Measurements from ENCODE around the gene CCL26. TPM values are rescaled to one million over a fixed set of nuclear protein-coding genes. Genes with fewer than 3 reads are reported as not detected.
A peak's percentile ranks its signal among the peaks of the same experiment; 100 is the strongest.

Gene CCL26
- not detected for total RNA-seq
- under 1 TPM; 0.09 to 0.33 TPM for polyA plus RNA-seq

- Histone ChIP-seq H3K4me1 (ENCODE audit: control insufficient read depth in 4 of 4, insufficient read depth in 4 of 4, low read length in 3 of 4) (peaks cover 0 to 2% (median 0%) of the 10 kb centered on the region in 4 donors), H3K36me3 (ENCODE audit: control insufficient read depth in 4 of 4, insufficient read depth in 3 of 4, low read depth in 1 of 4, low read length in 3 of 4) (no peaks in the 10 kb centered on the region), H3K27me3 (ENCODE audit: control insufficient read depth in 4 of 4, insufficient read depth in 4 of 4, low read length in 3 of 4) (no peaks in the 10 kb centered on the region), H3K27ac (ENCODE audit: low read depth in 1 of 2, low read length in 2 of 2) (no peak within 1 kb of the TSS), H3K9me3 (ENCODE audit: control insufficient read depth in 4 of 4, low read length in 3 of 4) (no peaks in the 10 kb centered on the region), H3K9ac (ENCODE audit: low read depth in 1 of 2, low read length in 2 of 2) (no peak within 1 kb of the TSS), H3K4me3 (ENCODE audit: low read depth in 1 of 3, low read length in 3 of 3) (no peak within 1 kb of the TSS)
- WGBS: 75% methylated on average over 9 of the region's 9 CpGs
- DNase-seq (ENCODE audit: low spot score): no peak
- TF ChIP-seq JUND (IDR thresholded peaks at IDR 0.05): no peak
- no peak for TF ChIP-seq YY1 (IDR thresholded peaks at IDR 0.05)
- no peak for TF ChIP-seq EGR1 (IDR thresholded peaks at IDR 0.05; ENCODE audit: low read depth in 2 of 2)
- TF ChIP-seq NR2F2 (IDR thresholded peaks at IDR 0.05): peak; percentile 22
- no peak for TF ChIP-seq HNF4G (IDR thresholded peaks at IDR 0.05)
Measured at GRCh38 chr7:75772081-75773077, at the start of gene CCL26. Gene CCL26 (minus strand): TSS chr7:75772211. CDS start chr7:75772176, 35 bp downstream.

GRCh38 chr7:75820688-75821087 is 48.7 kb upstream of the CCL26 start:
- H3K9me3 ChIP-seq (ENCODE audit: control insufficient read depth in 4 of 4, low read length in 3 of 4): no peaks in the 10 kb centered on the region
- WGBS: 90% methylated on average over 1 of the region's 1 CpG
- H3K4me3 ChIP-seq (ENCODE audit: low read depth in 1 of 3, low read length in 3 of 3): no peak overlapping the region
- H3K27me3 ChIP-seq (ENCODE audit: control insufficient read depth in 4 of 4, insufficient read depth in 4 of 4, low read length in 3 of 4): no peaks in the 10 kb centered on the region
- H3K9ac ChIP-seq (ENCODE audit: low read depth in 1 of 2, low read length in 2 of 2): no peak overlapping the region
- TF ChIP-seq ZBTB33 (IDR thresholded peaks at IDR 0.05) (no peak), REST (IDR thresholded peaks at IDR 0.05) (no peak), RXRA (IDR thresholded peaks at IDR 0.05) (no peak), TAF1 (conservative IDR thresholded peaks at IDR 0.05) (no peak), ATF3 (IDR thresholded peaks at IDR 0.05) (no peak), FOXA1 (IDR thresholded peaks at IDR 0.05) (no peak), JUND (IDR thresholded peaks at IDR 0.05) (no peak), SP1 (IDR thresholded peaks at IDR 0.05) (no peak), HNF4A (conservative IDR thresholded peaks at IDR 0.05) (no peak), NR2F2 (IDR thresholded peaks at IDR 0.05) (no peak), FOXA2 (IDR thresholded peaks at IDR 0.05) (no peak), YY1 (IDR thresholded peaks at IDR 0.05) (no peak), CTCF (IDR thresholded peaks at IDR 0.05; ENCODE audit: low read depth, low read length, missing input control) (no peak), GABPA (IDR thresholded peaks at IDR 0.05 in 1 of 2, conservative IDR thresholded peaks at IDR 0.05 in 1 of 2) (no peak), EGR1 (IDR thresholded peaks at IDR 0.05; ENCODE audit: low read depth in 2 of 2) (no peak), MAX (IDR thresholded peaks at IDR 0.05) (no peak), HNF4G (IDR thresholded peaks at IDR 0.05) (no peak), RAD21 (IDR thresholded peaks at IDR 0.05) (no peak)
- no peak overlapping the region for H3K27ac ChIP-seq (ENCODE audit: low read depth in 1 of 2, low read length in 2 of 2)
- no peak for DNase-seq (ENCODE audit: low spot score)
- H3K36me3 ChIP-seq (ENCODE audit: control insufficient read depth in 4 of 4, insufficient read depth in 3 of 4, low read depth in 1 of 4, low read length in 3 of 4): no peaks in the 10 kb centered on the region
- no peaks in the 10 kb centered on the region for H3K4me1 ChIP-seq (ENCODE audit: control insufficient read depth in 4 of 4, insufficient read depth in 4 of 4, low read length in 3 of 4)

Data from liver (tissue), 9 donors.